DND-41 (cell line): Measurements from ENCODE around the gene MS4A13.

ENCODE experiments used
- ATAC-seq: fragments of 200-7000 bp; cut with Tn5 transposase; 3 replicates; pipeline ENCODE4 v1.9.1; 2021; ENCODE audit warnings: low read depth; ENCODE audit not compliant: insufficient read depth
- DNase-seq: peaks from one replicate; pipeline ENCODE4 v3.0.0-alpha.2; 2020
- H2AFZ ChIP-seq: 2 replicates; pipeline ENCODE4 v1.6.0; 2012; ENCODE audit warnings: low read depth, low read length
- H3K27ac ChIP-seq: 2 replicates; pipeline ENCODE4 v1.5.1; 2012; ENCODE audit warnings: low read length, inconsistent platforms
- H3K27me3 ChIP-seq: fragments of 200-600 bp; sonication (generic); 2 replicates; pipeline ENCODE4 v1.6.0; 2012; ENCODE audit warnings: low read length, mild to moderate bottlenecking, inconsistent platforms; ENCODE audit not compliant: insufficient read depth, poor library complexity
- H3K36me3 ChIP-seq: 2 replicates; pipeline ENCODE4 v1.5.1; 2012; ENCODE audit warnings: low read length, inconsistent platforms; ENCODE audit not compliant: insufficient read depth
- H3K4me1 ChIP-seq: 2 replicates; pipeline ENCODE4 v1.5.1; 2012; ENCODE audit warnings: mild to moderate bottlenecking, low read length; ENCODE audit not compliant: insufficient read depth
- H3K4me2 ChIP-seq: 2 replicates; pipeline ENCODE4 v1.6.0; 2012; ENCODE audit warnings: mild to moderate bottlenecking, moderate library complexity, low read length, inconsistent platforms; ENCODE audit not compliant: insufficient read depth
- H3K4me3 ChIP-seq, 2 experiments: fragments of 200-600 bp in 1 of 2; shearing (Covaris generic) in 1 of 2; 2 replicates each; pipeline ENCODE4 v1.5.1; 2012 to 2016; ENCODE audit warnings: inconsistent platforms in 2 of 2, low read length in 2 of 2, mild to moderate bottlenecking in 2 of 2, low read depth in 1 of 2, moderate library complexity in 1 of 2
- H3K79me2 ChIP-seq: 2 replicates; pipeline ENCODE4 v1.6.0; 2012; ENCODE audit warnings: low read length, inconsistent platforms; ENCODE audit not compliant: insufficient read depth
- H3K9ac ChIP-seq: 2 replicates; pipeline ENCODE4 v1.6.0; 2012; ENCODE audit warnings: low read depth, mild to moderate bottlenecking, inconsistent platforms, low read length, moderate library complexity
- H3K9me3 ChIP-seq: 2 replicates; pipeline ENCODE4 v1.5.1; 2012; ENCODE audit warnings: low read length, moderate library complexity, mild to moderate bottlenecking, inconsistent platforms; ENCODE audit not compliant: insufficient read depth, severe bottlenecking
- H4K20me1 ChIP-seq: 2 replicates; pipeline ENCODE4 v1.6.0; 2012; ENCODE audit warnings: low read length; ENCODE audit not compliant: insufficient read depth
- CTCF ChIP-seq: IDR thresholded peaks from 2 replicates; pipeline ENCODE4 v1.5.1; 2012; ENCODE audit warnings: borderline replicate concordance, low read length, moderate library complexity, mild to moderate bottlenecking; ENCODE audit not compliant: poor library complexity, severe bottlenecking; ENCODE audit errors: extremely low read depth
- EZH2 ChIP-seq: IDR thresholded peaks from 3 replicates; pipeline ENCODE4 v1.6.1; 2012; ENCODE audit warnings: borderline replicate concordance, low read depth, mild to moderate bottlenecking, moderate library complexity, low read length, inconsistent platforms; ENCODE audit not compliant: severe bottlenecking

MS4A13 gene

GRCh38 chr11:60515144-60515855 lies at the start of gene MS4A13:
Gene MS4A13, plus strand, starts transcription at chr11:60515392. Its CDS starts 2,692 bp downstream, at chr11:60518084.
- Histone ChIP-seq H3K4me3 (no peak within 1 kb of the TSS), H3K79me2 (no peaks in the 10 kb centered on the region), H3K27me3 (no peaks in the 10 kb centered on the region), H4K20me1 (no peaks in the 10 kb centered on the region), H3K4me1 (no peaks in the 10 kb centered on the region), H3K9ac (no peak within 1 kb of the TSS), H3K4me2 (no peak within 1 kb of the TSS), H3K36me3 (no peaks in the 10 kb centered on the region), H3K27ac (no peak within 1 kb of the TSS), H2AFZ (no peak within 1 kb of the TSS), H3K9me3 (no peaks in the 10 kb centered on the region)
- no peak for ATAC-seq
- TF ChIP-seq EZH2 (no peak), CTCF (no peak)
- no peak for DNase-seq

DNA sequence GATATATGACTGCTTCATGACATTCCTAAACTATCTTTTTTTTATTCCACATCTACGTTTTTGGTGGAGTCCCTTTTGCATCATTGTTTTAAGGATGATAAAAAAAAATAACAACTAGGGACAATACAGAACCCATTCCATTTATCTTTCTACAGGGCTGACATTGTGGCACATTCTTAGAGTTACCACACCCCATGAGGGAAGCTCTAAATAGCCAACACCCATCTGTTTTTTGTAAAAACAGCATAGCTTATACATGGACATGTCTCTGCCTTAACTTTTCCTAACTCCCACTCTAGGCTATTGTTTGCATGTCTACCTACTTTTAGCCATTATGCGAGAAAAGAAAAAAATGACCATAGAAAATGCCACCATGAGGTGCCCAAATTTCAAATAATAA lies 46.4 kb upstream of the MS4A13 start:
- Histone ChIP-seq H3K9me3 (no peaks in the 10 kb centered on the region), H4K20me1 (no peaks in the 10 kb centered on the region), H3K9ac (no peak overlapping the region), H3K4me1 (no peaks in the 10 kb centered on the region), H3K4me2 (no peak overlapping the region), H3K27me3 (no peaks in the 10 kb centered on the region), H2AFZ (no peak overlapping the region), H3K4me3 (no peak overlapping the region), H3K79me2 (no peaks in the 10 kb centered on the region), H3K36me3 (no peaks in the 10 kb centered on the region), H3K27ac (no peak overlapping the region)
- no peak for TF ChIP-seq EZH2
- TF ChIP-seq CTCF = no peak
- DNase-seq (no peak), ATAC-seq (no peak)

- no peak for ATAC-seq
- no peak for DNase-seq
- Histone ChIP-seq H3K27me3 (no peaks in the 10 kb centered on the region), H3K4me3 (no peak overlapping the region), H4K20me1 (no peaks in the 10 kb centered on the region), H3K27ac (no peak overlapping the region), H3K36me3 (no peaks in the 10 kb centered on the region), H3K9me3 (no peaks in the 10 kb centered on the region), H3K9ac (no peak overlapping the region), H2AFZ (no peak overlapping the region), H3K4me2 (no peak overlapping the region), H3K4me1 (no peaks in the 10 kb centered on the region), H3K79me2 (no peaks in the 10 kb centered on the region)
- TF ChIP-seq EZH2 (no peak), CTCF (no peak)
Observed at GRCh38 chr11:60469723-60470122, 45.5 kb upstream of the MS4A13 start.
